Stimulated activated CD4-positive, alpha-beta T cell treated with anti-CD3 and anti-CD28 coated beads, Interleukin-4, amount 100 ng/mL, for 1 hour (primary cell): ENCODE data around the gene RGS3.
"Not testable (repeated sequence)": the region's sequence is repeated elsewhere in the genome, so short reads cannot be mapped to it uniquely, and the experiment has no call there.

Experiments used
- DNase-seq: peaks from one replicate; pipeline ENCODE4 v3.0.0-alpha.2; 2020

The RGS3 gene

GRCh38 chr9:113467183-113467582 is 3.7 kb downstream of the RGS3 start:
- no peak for DNase-seq

GRCh38 chr9:113468716-113469448 is 5.4 kb downstream of the RGS3 start:
- no peak for DNase-seq

GRCh38 chr9:113471143-113471542 is 7.6 kb downstream of the RGS3 start:
- no peak for DNase-seq

- DNase-seq = no peak
Observed at GRCh38 chr9:113471566-113471965, 8.0 kb downstream of the RGS3 start.

- DNase-seq = no peak
Observed at GRCh38 chr9:113472199-113472598, 8.7 kb downstream of the RGS3 start.

- DNase-seq = no peak
Observed at GRCh38 chr9:113474360-113475028, 11.0 kb downstream of the RGS3 start.

GRCh38 chr9:113475031-113475430 is 11.5 kb downstream of the RGS3 start:
- no peak for DNase-seq

GRCh38 chr9:113475992-113476391 is 12.5 kb downstream of the RGS3 start:
- no peak for DNase-seq

- no peak for DNase-seq
Observed at GRCh38 chr9:113476511-113476916, 13.0 kb downstream of the RGS3 start.

GRCh38 chr9:113477058-113477457 is 13.5 kb downstream of the RGS3 start:
- no peak for DNase-seq

- no peak for DNase-seq
Observed at GRCh38 chr9:113477661-113478060, 14.1 kb downstream of the RGS3 start.

- no peak for DNase-seq
Observed at GRCh38 chr9:113479174-113479621, 15.7 kb downstream of the RGS3 start.

- no peak for DNase-seq
Observed at GRCh38 chr9:113480612-113481011, 17.1 kb downstream of the RGS3 start.

GRCh38 chr9:113481176-113481787 is 17.8 kb downstream of the RGS3 start:
- DNase-seq = no peak

GRCh38 chr9:113482341-113482740 is 18.8 kb downstream of the RGS3 start:
- DNase-seq = no peak

- DNase-seq = no peak
Observed at GRCh38 chr9:113482991-113483675, 19.6 kb downstream of the RGS3 start.

GRCh38 chr9:113483676-113484257 is 20.2 kb downstream of the RGS3 start:
- DNase-seq = no peak

GRCh38 chr9:113484258-113484730 is 20.8 kb downstream of the RGS3 start:
- no peak for DNase-seq

- no peak for DNase-seq
Observed at GRCh38 chr9:113485761-113486115, 22.2 kb downstream of the RGS3 start.

- DNase-seq = no peak
Observed at GRCh38 chr9:113486327-113486726, 22.8 kb downstream of the RGS3 start.

GRCh38 chr9:113488071-113488470 is 24.5 kb downstream of the RGS3 start:
- DNase-seq = no peak

- no peak for DNase-seq
Observed at GRCh38 chr9:113488490-113488889, 25.0 kb downstream of the RGS3 start.

GRCh38 chr9:113491147-113491546 is 27.6 kb downstream of the RGS3 start:
- DNase-seq = not testable (repeated sequence)
